OCI-LY1 (cell line): ENCODE measurements around the gene SPTSSB.

Experiments
- CTCF ChIP-seq: fragments of 200-600 bp; sonication (generic), shearing (Covaris generic); IDR thresholded peaks from 2 replicates; pipeline ENCODE4 v1.5.1; 2017; ENCODE audit warnings: mild to moderate bottlenecking, antibody characterized with exemption, low read length, moderate library complexity, mixed read lengths
- EZH2 ChIP-seq: fragments of 200-600 bp; sonication (generic), shearing (Covaris generic); IDR thresholded peaks from 2 replicates; pipeline ENCODE4 v1.8.0; 2017; ENCODE audit warnings: borderline replicate concordance, mixed run types, mild to moderate bottlenecking, antibody characterized with exemption, low read length, moderate library complexity, mixed read lengths

GRCh38 chr3:161405836-161406235 lies 34.5 kb upstream of the SPTSSB start:
- TF ChIP-seq CTCF = no peak
- TF ChIP-seq EZH2 = no peak
